Coronary artery (tissue), 2 donors: Measurements from ENCODE around the gene PSENEN.
A peak's percentile ranks its signal among the peaks of the same experiment; 100 is the strongest.
"Not testable (repeated sequence)": the region's sequence is repeated elsewhere in the genome, so short reads cannot be mapped to it uniquely, and the experiment has no call there.

ENCODE experiments used
- DNase-seq: peaks from one replicate; pipeline ENCODE4 v3.0.0-alpha.2; 2017; ENCODE audit warnings: low spot score
- H3K27ac ChIP-seq, 2 donors: fragments of 200-600 bp; sonication (generic); one replicate each; pipeline ENCODE4 v1.5.1; 2016 to 2019
- H3K4me3 ChIP-seq: fragments of 200-600 bp; sonication (generic); 2 replicates; pipeline ENCODE4 v1.5.1; 2016; ENCODE audit warnings: mild to moderate bottlenecking, moderate library complexity
- CTCF ChIP-seq: fragments of 200-600 bp; sonication (generic); IDR thresholded peaks from one replicate; pipeline ENCODE4 v1.5.1; 2019; ENCODE audit warnings: antibody characterized with exemption

PSENEN gene

GRCh38 chr19:35768082-35768421 lies 22.6 kb downstream of the PSENEN start:
- Histone ChIP-seq H3K27ac (no peak overlapping the region), H3K4me3 (no peak overlapping the region)
- DNase-seq: no peak
- TF ChIP-seq CTCF: no peak

- not testable (repeated sequence) for H3K4me3 ChIP-seq, H3K27ac ChIP-seq, DNase-seq
Observed at GRCh38 chr19:35772362-35772761, 26.9 kb downstream of the PSENEN start.

GRCh38 chr19:35773020-35773806 lies 27.8 kb downstream of the PSENEN start:
- Histone ChIP-seq H3K4me3 (no peak overlapping the region), H3K27ac (no peak overlapping the region)
- DNase-seq: no peak
- no peak for TF ChIP-seq CTCF

- peak overlapping the region; percentile 98 for H3K4me3 ChIP-seq
- no peak for TF ChIP-seq CTCF
- no peak for DNase-seq
- H3K27ac ChIP-seq: no peak overlapping the region
Observed at GRCh38 chr19:35774274-35775045, 29.0 kb downstream of the PSENEN start.

- peak overlapping the region; percentile 98 for H3K4me3 ChIP-seq
- no peak for TF ChIP-seq CTCF
- no peak overlapping the region for H3K27ac ChIP-seq
- no peak for DNase-seq
Observed at GRCh38 chr19:35775046-35775297, 29.5 kb downstream of the PSENEN start.

GRCh38 chr19:35775298-35776101 lies 30.0 kb downstream of the PSENEN start, which contains the start of gene ARHGAP33:
Gene ARHGAP33 (plus strand): TSS chr19:35775564. CDS start chr19:35775659, 95 bp downstream.
- no peak for TF ChIP-seq CTCF
- Histone ChIP-seq H3K27ac (peak within 1 kb of the TSS; percentile 42 to 64), H3K4me3 (peak within 1 kb of the TSS; percentile 98)
- DNase-seq: peak; percentile 98

GRCh38 chr19:35776102-35776788 lies 30.8 kb downstream of the PSENEN start:
- Histone ChIP-seq H3K27ac (peak overlapping the region in 1 of 2 donors; percentile 42), H3K4me3 (peak overlapping the region; percentile 98)
- DNase-seq: no peak
- no peak for TF ChIP-seq CTCF
